Muscle of leg (tissue), 11 donors: ENCODE data around the gene RAPGEF5. TPM values are rescaled to one million over a fixed set of nuclear protein-coding genes. Genes with fewer than 3 reads are reported as not detected.

Experiments
- DNase-seq: peaks from one replicate; pipeline ENCODE4 v3.0.0; 2013
- H3K27ac ChIP-seq: one replicate; pipeline ENCODE4 v1.5.1; 2013; ENCODE audit warnings: mild to moderate bottlenecking, low read length, control low read depth
- H3K27me3 ChIP-seq: one replicate; pipeline ENCODE4 v1.6.1; 2013; ENCODE audit warnings: low read length; ENCODE audit not compliant: control insufficient read depth, insufficient read depth
- H3K36me3 ChIP-seq: one replicate; pipeline ENCODE4 v1.6.1; 2013; ENCODE audit warnings: low read length; ENCODE audit not compliant: control insufficient read depth, insufficient read depth
- H3K4me1 ChIP-seq: one replicate; pipeline ENCODE4 v1.6.1; 2013; ENCODE audit warnings: low read length; ENCODE audit not compliant: control insufficient read depth, insufficient read depth
- H3K4me3 ChIP-seq: one replicate; pipeline ENCODE4 v1.5.1; 2013; ENCODE audit warnings: low read length, control low read depth
- H3K9me3 ChIP-seq: replicated peaks from 2 replicates; pipeline ENCODE4 v1.6.1; 2013; ENCODE audit warnings: low read depth, low read length; ENCODE audit not compliant: control insufficient read depth
- WGBS: methylation state at CpG from one replicate; pipeline ENCODE4 v1.1.5; 2013; ENCODE audit warnings: missing lambda C conversion rate; ENCODE audit not compliant: insufficient coverage; 5-methylcytosine and 5-hydroxymethylcytosine counted together
- polyA plus RNA-seq, 8 donors: library from polyadenylated mRNA; unstranded; fragments of 120-200 nt; gene quantifications; one replicate each; pipeline versions ENCODE4 v1.2.1 to v1.2.3, GENCODE V29; 2013; ENCODE audit warnings: inconsistent platforms in 1 of 8, low replicate concordance in 1 of 8; ENCODE audit not compliant: insufficient read length in 8 of 8, insufficient read depth in 1 of 8
- total RNA-seq: library from RNA; stranded (reverse); fragments of 120-200 nt; gene quantifications from one replicate; pipeline ENCODE4 v1.2.4, GENCODE V29; 2013

RAPGEF5 gene
- total and polyA plus RNA-seq, 9 donors = 11.2 to 21.8 (median 13.5) TPM

DNA sequence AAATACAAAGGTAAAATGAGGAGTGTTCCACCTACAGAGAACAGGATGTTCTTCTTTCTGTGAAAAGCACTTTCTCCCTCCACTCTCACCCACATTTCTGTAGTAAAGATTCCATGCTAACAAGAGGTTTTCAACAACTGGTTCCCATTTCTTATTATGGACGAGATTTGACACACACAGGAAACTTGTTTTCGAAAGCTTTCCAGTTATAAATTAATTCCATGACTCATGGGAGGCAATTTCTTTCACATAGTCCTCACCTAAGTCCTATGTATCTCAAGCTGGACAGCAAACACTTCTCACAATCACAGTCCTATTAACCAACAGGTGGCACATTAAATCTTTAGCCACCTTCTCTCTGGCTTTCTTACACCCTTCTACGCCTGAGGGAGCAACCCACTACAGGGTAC lies 24.5 kb downstream of the RAPGEF5 start:
- DNase-seq = no peak
- no peak overlapping the region for H3K27ac ChIP-seq
- 60% methylated on average over 1 of the region's 3 CpGs for WGBS
- H3K4me3 ChIP-seq = no peak overlapping the region
- no peaks in the 10 kb centered on the region for H3K36me3 ChIP-seq
- no peaks in the 10 kb centered on the region for H3K27me3 ChIP-seq
- H3K4me1 ChIP-seq = no peaks in the 10 kb centered on the region
- H3K9me3 ChIP-seq = no peaks in the 10 kb centered on the region

DNA sequence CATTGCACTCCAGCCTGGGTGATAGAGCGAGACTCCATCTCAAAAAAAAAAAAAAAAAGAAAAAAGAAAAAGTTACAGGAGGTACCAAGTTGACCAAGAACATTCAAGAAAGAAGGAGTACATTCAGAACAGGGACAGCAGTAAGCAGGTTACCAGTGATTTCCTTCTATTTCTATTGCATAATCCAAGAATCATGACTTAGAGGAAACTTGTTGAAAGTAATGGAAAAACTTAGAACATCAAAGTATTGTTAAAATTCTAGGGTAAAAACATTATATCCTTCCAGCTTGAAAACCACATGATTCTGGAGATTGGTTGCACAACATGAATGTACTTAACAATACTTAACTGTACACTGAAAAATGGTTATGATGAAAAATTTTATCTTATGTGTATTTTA lies 25.2 kb downstream of the RAPGEF5 start:
- Histone ChIP-seq H3K27me3 (no peaks in the 10 kb centered on the region), H3K27ac (no peak overlapping the region), H3K4me1 (no peaks in the 10 kb centered on the region), H3K9me3 (no peaks in the 10 kb centered on the region), H3K4me3 (no peak overlapping the region), H3K36me3 (no peaks in the 10 kb centered on the region)
- WGBS = no CpG with 5 or more reads among the region's 1 CpG
- no peak for DNase-seq

DNA sequence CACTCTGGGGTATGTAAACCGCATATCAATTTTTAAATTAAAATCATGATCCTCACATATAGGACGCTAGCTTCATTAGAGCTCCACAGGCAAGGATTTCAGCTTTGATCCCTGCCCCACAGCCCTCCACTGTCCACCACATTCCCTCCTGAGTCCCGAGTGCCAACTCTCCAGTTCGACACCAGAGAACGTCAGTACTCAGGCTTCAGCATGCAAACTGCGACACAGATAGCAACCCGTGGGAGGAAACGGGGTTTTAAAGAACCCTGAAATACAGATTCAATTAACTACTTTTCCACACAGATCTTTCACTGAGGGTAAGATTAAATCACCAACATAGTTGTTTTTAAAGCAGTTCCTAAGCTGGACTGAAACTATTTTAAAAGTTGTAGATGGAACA lies 26.1 kb downstream of the RAPGEF5 start:
- Histone ChIP-seq H3K27ac (no peak overlapping the region), H3K36me3 (no peaks in the 10 kb centered on the region), H3K4me1 (no peaks in the 10 kb centered on the region), H3K27me3 (no peaks in the 10 kb centered on the region), H3K4me3 (no peak overlapping the region), H3K9me3 (no peaks in the 10 kb centered on the region)
- WGBS = 83% methylated on average over 5 of the region's 8 CpGs
- no peak for DNase-seq

DNA sequence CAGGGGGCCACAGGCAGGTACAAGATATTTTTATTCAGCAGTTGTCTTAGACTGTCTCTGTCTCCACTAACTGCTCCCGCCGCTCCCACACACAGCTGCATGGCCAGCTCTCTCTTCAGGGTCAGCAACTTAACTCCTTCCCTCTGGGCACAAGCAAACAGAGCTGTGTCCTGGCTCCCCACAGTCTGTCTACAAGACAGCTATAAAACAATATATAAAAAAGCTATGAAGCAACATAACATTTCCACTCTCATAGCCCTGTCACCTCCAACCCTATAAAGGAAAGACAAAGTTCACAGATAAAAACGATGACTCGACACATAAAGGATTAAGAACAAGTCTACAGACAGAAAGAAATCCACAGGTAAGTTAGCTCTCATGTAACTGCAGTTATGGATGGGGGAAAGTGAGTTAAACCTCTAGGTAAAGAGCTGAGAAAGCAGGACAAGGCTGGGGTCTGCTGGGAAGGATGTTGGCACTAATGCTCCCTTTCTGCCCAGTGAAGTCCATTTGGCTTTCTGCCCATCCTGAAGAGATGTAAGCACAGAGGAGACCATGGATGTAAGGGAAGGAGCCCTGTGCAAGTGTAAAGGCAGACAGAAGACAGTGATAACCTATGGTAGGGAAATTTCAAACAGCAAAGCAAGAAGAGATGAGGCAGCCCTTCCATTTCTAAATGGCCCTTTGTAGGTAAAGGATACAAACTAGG lies 27.0 kb downstream of the RAPGEF5 start:
- H3K27ac ChIP-seq = no peak overlapping the region
- H3K27me3 ChIP-seq = no peaks in the 10 kb centered on the region
- H3K4me3 ChIP-seq = no peak overlapping the region
- no peaks in the 10 kb centered on the region for H3K9me3 ChIP-seq
- H3K4me1 ChIP-seq = no peaks in the 10 kb centered on the region
- 0% methylated on average over 2 of the region's 4 CpGs for WGBS
- H3K36me3 ChIP-seq = no peaks in the 10 kb centered on the region
- DNase-seq = peak; percentile 6

DNA sequence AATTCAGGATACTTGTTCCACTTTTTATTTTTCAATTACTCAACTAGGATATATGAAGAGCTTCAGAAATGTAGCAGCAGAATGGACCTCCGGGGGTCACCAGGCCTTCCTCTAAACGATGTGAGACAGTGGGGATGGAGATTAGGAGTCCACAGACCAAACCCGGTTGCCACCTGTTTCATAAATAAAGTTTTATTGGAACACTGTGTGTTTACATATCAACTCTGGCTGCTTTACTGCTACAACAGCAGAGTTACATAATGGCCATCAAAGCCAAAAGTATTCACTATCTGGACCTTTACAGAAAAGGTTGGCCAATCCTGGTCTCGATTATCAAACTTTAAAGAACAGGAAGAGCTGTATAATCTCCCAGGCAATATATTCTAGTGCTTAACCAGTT lies 30.8 kb downstream of the RAPGEF5 start:
- no peaks in the 10 kb centered on the region for H3K27me3 ChIP-seq
- no peak overlapping the region for H3K4me3 ChIP-seq
- no peak overlapping the region for H3K27ac ChIP-seq
- H3K36me3 ChIP-seq = no peaks in the 10 kb centered on the region
- no peaks in the 10 kb centered on the region for H3K4me1 ChIP-seq
- no peaks in the 10 kb centered on the region for H3K9me3 ChIP-seq
- no peak for DNase-seq
- WGBS = no CpG with 5 or more reads among the region's 4 CpGs

DNA sequence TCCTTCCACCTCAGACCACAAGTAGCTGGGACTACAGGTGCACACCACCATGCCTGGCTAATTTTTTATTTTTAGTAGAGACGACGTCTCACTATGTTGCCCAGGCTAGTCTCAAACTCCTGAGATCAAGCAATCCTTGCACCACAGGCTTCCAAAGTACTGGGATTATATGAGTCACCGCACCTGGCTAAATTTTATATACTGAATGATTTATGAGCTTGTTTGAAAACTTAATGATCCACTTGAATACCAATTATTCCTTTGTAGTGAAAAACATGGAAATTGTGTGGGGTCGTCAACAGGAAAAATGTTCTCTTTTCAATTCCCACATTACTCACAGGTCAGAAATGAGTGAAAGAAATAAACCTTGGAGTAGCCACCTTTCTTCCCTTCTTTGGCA lies 31.3 kb downstream of the RAPGEF5 start:
- Histone ChIP-seq H3K27ac (no peak overlapping the region), H3K27me3 (no peaks in the 10 kb centered on the region), H3K4me1 (no peaks in the 10 kb centered on the region), H3K9me3 (no peaks in the 10 kb centered on the region), H3K4me3 (no peak overlapping the region), H3K36me3 (no peaks in the 10 kb centered on the region)
- no peak for DNase-seq
- WGBS = 92% methylated on average over 2 of the region's 4 CpGs

DNA sequence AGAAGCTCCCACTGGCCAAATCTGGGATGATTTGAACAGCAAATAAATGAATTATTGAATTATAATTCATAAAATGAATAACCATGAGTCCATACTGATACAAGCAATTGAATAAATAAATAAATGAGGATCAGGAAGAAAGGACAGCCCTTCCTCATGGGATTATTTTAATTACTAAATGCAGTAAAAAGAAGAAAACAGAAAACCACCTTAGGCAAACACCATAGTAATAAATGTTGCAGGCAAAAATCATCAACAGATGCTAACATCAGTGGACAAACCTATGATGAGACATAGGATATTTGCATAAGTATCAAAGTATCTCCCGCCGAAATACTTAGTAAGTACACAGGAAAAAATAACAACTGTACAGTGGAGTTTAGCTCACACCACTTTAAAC lies 33.2 kb downstream of the RAPGEF5 start:
- Histone ChIP-seq H3K36me3 (no peaks in the 10 kb centered on the region), H3K27me3 (no peaks in the 10 kb centered on the region), H3K27ac (no peak overlapping the region), H3K4me3 (no peak overlapping the region), H3K4me1 (peaks cover 2% of the 10 kb centered on the region), H3K9me3 (no peaks in the 10 kb centered on the region)
- no peak for DNase-seq
- no CpG with 5 or more reads among the region's 2 CpGs for WGBS

DNA sequence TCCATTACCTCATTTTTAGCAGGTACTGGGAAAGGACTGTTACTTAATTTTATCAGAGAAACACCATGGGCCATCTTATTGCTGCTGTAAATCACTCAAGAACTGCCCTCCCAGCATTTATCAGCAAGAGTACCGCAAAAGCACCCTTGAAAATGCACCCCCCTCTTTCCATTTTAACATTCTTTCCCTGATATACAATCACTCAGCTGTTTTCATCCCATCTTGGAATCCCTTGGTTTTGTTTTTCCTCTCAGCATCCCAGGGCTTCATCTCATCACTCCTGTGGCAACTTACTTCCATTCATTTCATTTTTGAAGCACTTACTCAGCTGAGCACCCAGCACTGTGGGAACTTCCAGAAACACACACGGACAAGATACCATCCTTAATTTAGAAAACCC lies 36.5 kb downstream of the RAPGEF5 start:
- 25% methylated on average over 2 of the region's 2 CpGs for WGBS
- Histone ChIP-seq H3K9me3 (no peaks in the 10 kb centered on the region), H3K4me1 (peaks cover 2% of the 10 kb centered on the region), H3K27ac (no peak overlapping the region), H3K36me3 (no peaks in the 10 kb centered on the region), H3K27me3 (no peaks in the 10 kb centered on the region), H3K4me3 (no peak overlapping the region)
- DNase-seq = no peak

DNA sequence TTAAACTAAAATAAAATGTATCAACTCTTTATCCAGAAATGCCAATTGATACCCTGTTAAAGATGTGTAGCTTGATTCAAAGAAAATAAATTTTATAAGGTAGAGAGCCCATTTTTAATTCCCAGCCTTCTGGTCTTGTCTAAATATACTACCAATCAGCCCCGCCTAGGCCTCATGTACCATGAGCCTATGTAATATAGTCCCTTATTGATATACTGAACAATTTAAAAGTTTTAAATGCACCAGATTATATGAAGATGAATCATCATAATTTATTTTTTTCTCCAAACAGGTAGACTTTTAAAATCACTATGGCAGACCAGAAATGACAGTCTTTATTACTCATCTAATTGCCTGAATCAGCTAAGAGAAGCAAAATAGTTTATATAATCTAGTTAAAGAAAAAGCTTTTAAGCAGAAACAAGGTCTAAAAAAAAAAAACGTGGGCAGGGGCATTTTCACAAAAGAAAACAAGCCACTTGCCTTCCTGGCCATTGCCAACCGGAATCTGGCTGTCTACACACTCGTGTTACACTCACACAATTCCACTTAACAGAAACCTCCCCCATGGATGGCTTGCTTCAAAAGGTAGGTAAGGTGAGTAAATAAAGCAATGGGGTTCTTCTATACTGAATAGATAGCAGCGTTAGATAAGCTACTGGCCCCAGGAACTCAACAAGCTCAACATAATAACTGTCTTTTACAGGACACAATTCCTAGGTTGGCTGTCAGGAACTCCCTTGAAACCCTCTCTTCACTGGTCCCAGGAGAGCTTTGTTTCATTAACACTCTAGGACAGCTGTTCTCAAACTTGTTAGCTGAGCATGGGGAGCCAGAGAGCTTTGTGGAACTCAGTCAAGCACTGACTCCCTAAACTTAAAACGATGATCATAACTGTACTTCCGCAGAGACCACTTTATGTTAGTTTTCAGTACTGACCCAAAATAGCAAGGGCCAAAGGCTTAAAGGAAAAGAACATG lies 37.2 kb downstream of the RAPGEF5 start:
- 40% methylated on average over 2 of the region's 7 CpGs for WGBS
- Histone ChIP-seq H3K36me3 (no peaks in the 10 kb centered on the region), H3K4me3 (no peak overlapping the region), H3K27ac (no peak overlapping the region), H3K4me1 (peaks cover 2% of the 10 kb centered on the region), H3K27me3 (no peaks in the 10 kb centered on the region), H3K9me3 (no peaks in the 10 kb centered on the region)
- DNase-seq = peak; percentile 57

DNA sequence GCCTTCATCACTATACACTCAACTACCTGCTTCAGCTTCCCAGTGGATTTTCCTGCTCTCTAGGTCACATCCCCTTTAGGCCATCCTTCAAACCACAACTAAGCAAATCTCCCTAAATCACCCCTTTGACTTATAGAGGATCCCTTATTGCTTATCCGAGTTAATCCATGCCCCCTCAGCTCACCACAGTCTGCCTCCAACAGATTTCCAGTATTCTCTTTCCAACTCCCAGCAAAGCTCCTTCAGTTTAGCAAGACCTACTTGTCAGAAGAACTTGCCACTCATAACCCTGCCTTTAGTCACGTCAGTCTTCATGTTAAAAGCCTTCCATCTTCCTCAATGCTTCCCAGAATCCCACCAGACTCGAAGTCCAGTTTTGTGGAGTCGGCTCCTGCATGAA lies 38.6 kb downstream of the RAPGEF5 start:
- Histone ChIP-seq H3K27me3 (no peaks in the 10 kb centered on the region), H3K4me1 (peaks cover 2% of the 10 kb centered on the region), H3K4me3 (no peak overlapping the region), H3K27ac (no peak overlapping the region), H3K36me3 (no peaks in the 10 kb centered on the region), H3K9me3 (no peaks in the 10 kb centered on the region)
- DNase-seq = no peak
- 64% methylated on average over 4 of the region's 4 CpGs for WGBS
